Measurements from ENCODE around the gene CCDC148. TPM values are rescaled to one million over a fixed set of nuclear protein-coding genes. Genes with fewer than 3 reads are reported as not detected.

Gene CCDC148
- total and polyA plus RNA-seq, 2 donors (not counting 3 experiments of a cell fraction or from before 2014, with no cell fraction given) = 0.04 to 0.69 TPM

- no peak for FAIRE-seq
- Histone ChIP-seq H4K20me1 (replicated peaks; ENCODE audit: control insufficient read depth, extremely low read depth, insufficient read depth, low read length) (no peaks in the 10 kb centered on the region), H3K4me2 (ENCODE audit: insufficient read depth, low read length) (no peak overlapping the region), H3K9me1 (replicated peaks; ENCODE audit: control insufficient read depth, extremely low read depth, insufficient read depth, low read length) (no peaks in the 10 kb centered on the region), H3K9me3 (replicated peaks; ENCODE audit: control insufficient read depth, insufficient read depth, low read length) (no peaks in the 10 kb centered on the region), H3K9ac (replicated peaks; ENCODE audit: extremely low read depth, insufficient read depth, low read length) (no peak overlapping the region), H3K4me3 (replicated peaks in 1 of 3; ENCODE audit: insufficient read depth in 1 of 3, low read depth in 1 of 3, low read length in 3 of 3) (no peak overlapping the region), H2AFZ (ENCODE audit: low read depth, low read length) (no peak overlapping the region), H3K79me2 (ENCODE audit: control insufficient read depth, insufficient read depth, low read length) (no peaks in the 10 kb centered on the region), H3K27ac (ENCODE audit: insufficient read depth, low read depth, low read length) (no peak overlapping the region), H3K36me3 (ENCODE audit: control insufficient read depth in 2 of 2, extremely low read depth in 1 of 2, insufficient read depth in 2 of 2, low read length in 2 of 2) (no peaks in the 10 kb centered on the region), H3K4me1 (ENCODE audit: control insufficient read depth, extremely low read depth, insufficient read depth, low read length) (no peaks in the 10 kb centered on the region), H3K27me3 (ENCODE audit: control insufficient read depth in 2 of 2, insufficient read depth in 2 of 2, low read length in 2 of 2) (peaks cover 2 to 6% of the 10 kb centered on the region in 2 experiments)
- dilution Hi-C loops (cut with MboI; ENCODE audit: extremely low pct_ligation_motif_present, low sequenced_read_pairs) (no loop called here), intact Hi-C loops (cut with micrococcal nuclease) (loop anchor here (10.0 kb wide), 1 partner anchor 172 kb away; no protein-coding TSS in a partner anchor)
- no peak for DNase-seq (ENCODE audit: low read depth, low spot score)
- POLR2A ChIA-PET = no interaction called here
- TF ChIP-seq FOS (IDR thresholded peaks at IDR 0.05; ENCODE audit: borderline replicate concordance, insufficient read depth, low read length) = no peak
- TF ChIP-seq GATA2 (IDR thresholded peaks at IDR 0.05; ENCODE audit: insufficient read depth, insufficient read length, low read depth, low read length) = no peak
- TF ChIP-seq, protein P1, sequence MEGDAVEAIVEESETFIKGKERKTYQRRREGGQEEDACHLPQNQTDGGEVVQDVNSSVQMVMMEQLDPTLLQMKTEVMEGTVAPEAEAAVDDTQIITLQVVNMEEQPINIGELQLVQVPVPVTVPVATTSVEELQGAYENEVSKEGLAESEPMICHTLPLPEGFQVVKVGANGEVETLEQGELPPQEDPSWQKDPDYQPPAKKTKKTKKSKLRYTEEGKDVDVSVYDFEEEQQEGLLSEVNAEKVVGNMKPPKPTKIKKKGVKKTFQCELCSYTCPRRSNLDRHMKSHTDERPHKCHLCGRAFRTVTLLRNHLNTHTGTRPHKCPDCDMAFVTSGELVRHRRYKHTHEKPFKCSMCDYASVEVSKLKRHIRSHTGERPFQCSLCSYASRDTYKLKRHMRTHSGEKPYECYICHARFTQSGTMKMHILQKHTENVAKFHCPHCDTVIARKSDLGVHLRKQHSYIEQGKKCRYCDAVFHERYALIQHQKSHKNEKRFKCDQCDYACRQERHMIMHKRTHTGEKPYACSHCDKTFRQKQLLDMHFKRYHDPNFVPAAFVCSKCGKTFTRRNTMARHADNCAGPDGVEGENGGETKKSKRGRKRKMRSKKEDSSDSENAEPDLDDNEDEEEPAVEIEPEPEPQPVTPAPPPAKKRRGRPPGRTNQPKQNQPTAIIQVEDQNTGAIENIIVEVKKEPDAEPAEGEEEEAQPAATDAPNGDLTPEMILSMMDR (IDR thresholded peaks at IDR 0.05; ENCODE audit: extremely low read depth in 1 of 2, insufficient read depth in 1 of 2, low read depth in 1 of 2, low read length in 2 of 2) = no peak
- TF ChIP-seq EZH2 (IDR thresholded peaks at IDR 0.05; ENCODE audit: borderline replicate concordance, low read depth, low read length, severe bottlenecking) = no peak
- TF ChIP-seq POLR2A (IDR thresholded peaks at IDR 0.05; ENCODE audit: low read depth, low read length) = no peak
- TF ChIP-seq, protein P2, sequence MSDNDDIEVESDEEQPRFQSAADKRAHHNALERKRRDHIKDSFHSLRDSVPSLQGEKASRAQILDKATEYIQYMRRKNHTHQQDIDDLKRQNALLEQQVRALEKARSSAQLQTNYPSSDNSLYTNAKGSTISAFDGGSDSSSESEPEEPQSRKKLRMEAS (IDR thresholded peaks at IDR 0.05; ENCODE audit: insufficient read depth, insufficient read length) = no peak
- no peak for TF ChIP-seq MYC (IDR thresholded peaks at IDR 0.05; ENCODE audit: low read depth, low read length)
- no peak for TF ChIP-seq JUN (IDR thresholded peaks at IDR 0.05; ENCODE audit: borderline replicate concordance, insufficient read depth, insufficient read length, low read depth)
- TF ChIP-seq POLR2AphosphoS5 (IDR thresholded peaks at IDR 0.05; ENCODE audit: insufficient read depth, low read depth, low read length) = no peak
- CTCF ChIA-PET = interaction anchor here (2.3 kb wide), 1 partner anchor 14 kb away, joined by 5 read pairs; no protein-coding TSS in a partner anchor
- no TSS peak for BruUV-seq (replicated peaks)
Observed at GRCh38 chr2:158172719-158173118, 283.8 kb downstream of the CCDC148 start.

All from endothelial cell of umbilical vein (primary cell).